ENCODE measurements around the gene MFN2.

GRCh38 chr1:11957897-11958296 is 22.3 kb upstream of the MFN2 start:
- TF ChIP-seq CTCF (conservative IDR thresholded peaks at IDR 0.05; ENCODE audit: low read length) (no peak), EZH2phosphoT487 (IDR thresholded peaks at IDR 0.05; ENCODE audit: borderline replicate concordance, low read depth, low read length) (no peak)
